Measurements from ENCODE around the gene CASZ1. TPM values are rescaled to one million over a fixed set of nuclear protein-coding genes. Genes with fewer than 3 reads are reported as not detected.

CASZ1 gene
- total and polyA plus RNA-seq, 2 donors, result 1.8 to 3.9 TPM

- DNase-seq (ENCODE audit: low read depth in 6 of 9, low spot score in 9 of 9), result no peak
- no peaks in the 10 kb centered on the region for H3K9me3 ChIP-seq (ENCODE audit: control insufficient read depth in 2 of 2, insufficient read depth in 1 of 2, low read length in 1 of 2)
- no peaks in the 10 kb centered on the region for H3K4me1 ChIP-seq (ENCODE audit: control insufficient read depth in 2 of 2, insufficient read depth in 2 of 2, low read length in 2 of 2)
- 97% methylated on average over 12 of the region's 12 CpGs for WGBS
- no peak overlapping the region for H3K27ac ChIP-seq (ENCODE audit: low read depth in 1 of 2, low read length in 1 of 2)
- no peaks in the 10 kb centered on the region for H3K36me3 ChIP-seq (ENCODE audit: control insufficient read depth in 2 of 2, insufficient read depth in 2 of 2, low read length in 1 of 2)
- peaks cover 0 to 27% of the 10 kb centered on the region in 2 donors for H3K27me3 ChIP-seq (ENCODE audit: control insufficient read depth in 2 of 2, insufficient read depth in 1 of 2, low read length in 1 of 2)
- no peak overlapping the region for H3K4me3 ChIP-seq (ENCODE audit: low read length in 2 of 2)
Measured at GRCh38 chr1:10720635-10721034, 75.8 kb downstream of the CASZ1 start.

DNA sequence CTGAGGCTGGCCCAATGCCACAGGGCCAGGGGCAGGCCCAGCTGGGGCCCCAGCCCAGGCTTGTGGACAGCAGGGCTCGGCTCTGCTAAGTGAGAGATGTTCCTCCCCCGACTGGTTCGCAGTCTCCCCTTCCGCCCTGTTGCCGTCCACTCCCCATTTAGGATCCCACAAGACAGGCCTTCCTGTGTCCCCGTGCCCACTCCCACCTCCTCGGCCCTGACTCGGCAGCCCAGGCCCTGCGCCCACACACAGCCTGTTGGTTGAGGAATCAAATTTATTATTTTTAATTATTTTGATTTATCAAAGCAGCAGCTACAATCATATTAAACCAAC is 78.4 kb downstream of the CASZ1 start:
- DNase-seq (ENCODE audit: low read depth in 6 of 9, low spot score in 9 of 9), result no peak
- Histone ChIP-seq H3K27ac (ENCODE audit: low read depth in 1 of 2, low read length in 1 of 2) (no peak overlapping the region), H3K4me1 (ENCODE audit: control insufficient read depth in 2 of 2, insufficient read depth in 2 of 2, low read length in 2 of 2) (no peaks in the 10 kb centered on the region), H3K9me3 (ENCODE audit: control insufficient read depth in 2 of 2, insufficient read depth in 1 of 2, low read length in 1 of 2) (no peaks in the 10 kb centered on the region), H3K36me3 (ENCODE audit: control insufficient read depth in 2 of 2, insufficient read depth in 2 of 2, low read length in 1 of 2) (no peaks in the 10 kb centered on the region), H3K4me3 (ENCODE audit: low read length in 2 of 2) (no peak overlapping the region), H3K27me3 (ENCODE audit: control insufficient read depth in 2 of 2, insufficient read depth in 1 of 2, low read length in 1 of 2) (peaks cover 0 to 28% of the 10 kb centered on the region in 2 donors)
- 96% methylated on average over 9 of the region's 9 CpGs for WGBS

- no peak overlapping the region for H3K4me3 ChIP-seq (ENCODE audit: low read length in 2 of 2)
- H3K36me3 ChIP-seq (ENCODE audit: control insufficient read depth in 2 of 2, insufficient read depth in 2 of 2, low read length in 1 of 2), result no peaks in the 10 kb centered on the region
- no peaks in the 10 kb centered on the region for H3K4me1 ChIP-seq (ENCODE audit: control insufficient read depth in 2 of 2, insufficient read depth in 2 of 2, low read length in 2 of 2)
- peaks cover 0 to 31% of the 10 kb centered on the region in 2 donors for H3K27me3 ChIP-seq (ENCODE audit: control insufficient read depth in 2 of 2, insufficient read depth in 1 of 2, low read length in 1 of 2)
- DNase-seq (ENCODE audit: low read depth in 6 of 9, low spot score in 9 of 9), result no peak
- H3K9me3 ChIP-seq (ENCODE audit: control insufficient read depth in 2 of 2, insufficient read depth in 1 of 2, low read length in 1 of 2), result no peaks in the 10 kb centered on the region
- H3K27ac ChIP-seq (ENCODE audit: low read depth in 1 of 2, low read length in 1 of 2), result no peak overlapping the region
- 89% methylated on average over 22 of the region's 22 CpGs for WGBS
Measured at GRCh38 chr1:10717296-10718082, 79.0 kb downstream of the CASZ1 start.

- Histone ChIP-seq H3K27ac (ENCODE audit: low read depth in 1 of 2, low read length in 1 of 2) (no peak overlapping the region), H3K27me3 (ENCODE audit: control insufficient read depth in 2 of 2, insufficient read depth in 1 of 2, low read length in 1 of 2) (peaks cover 0 to 29% of the 10 kb centered on the region in 2 donors), H3K36me3 (ENCODE audit: control insufficient read depth in 2 of 2, insufficient read depth in 2 of 2, low read length in 1 of 2) (no peaks in the 10 kb centered on the region), H3K9me3 (ENCODE audit: control insufficient read depth in 2 of 2, insufficient read depth in 1 of 2, low read length in 1 of 2) (no peaks in the 10 kb centered on the region), H3K4me1 (ENCODE audit: control insufficient read depth in 2 of 2, insufficient read depth in 2 of 2, low read length in 2 of 2) (no peaks in the 10 kb centered on the region), H3K4me3 (ENCODE audit: low read length in 2 of 2) (no peak overlapping the region)
- DNase-seq (ENCODE audit: low read depth in 6 of 9, low spot score in 9 of 9), result no peak
- WGBS, result 86% methylated on average over 10 of the region's 10 CpGs
Measured at GRCh38 chr1:10716840-10717239, 79.6 kb downstream of the CASZ1 start.

DNA sequence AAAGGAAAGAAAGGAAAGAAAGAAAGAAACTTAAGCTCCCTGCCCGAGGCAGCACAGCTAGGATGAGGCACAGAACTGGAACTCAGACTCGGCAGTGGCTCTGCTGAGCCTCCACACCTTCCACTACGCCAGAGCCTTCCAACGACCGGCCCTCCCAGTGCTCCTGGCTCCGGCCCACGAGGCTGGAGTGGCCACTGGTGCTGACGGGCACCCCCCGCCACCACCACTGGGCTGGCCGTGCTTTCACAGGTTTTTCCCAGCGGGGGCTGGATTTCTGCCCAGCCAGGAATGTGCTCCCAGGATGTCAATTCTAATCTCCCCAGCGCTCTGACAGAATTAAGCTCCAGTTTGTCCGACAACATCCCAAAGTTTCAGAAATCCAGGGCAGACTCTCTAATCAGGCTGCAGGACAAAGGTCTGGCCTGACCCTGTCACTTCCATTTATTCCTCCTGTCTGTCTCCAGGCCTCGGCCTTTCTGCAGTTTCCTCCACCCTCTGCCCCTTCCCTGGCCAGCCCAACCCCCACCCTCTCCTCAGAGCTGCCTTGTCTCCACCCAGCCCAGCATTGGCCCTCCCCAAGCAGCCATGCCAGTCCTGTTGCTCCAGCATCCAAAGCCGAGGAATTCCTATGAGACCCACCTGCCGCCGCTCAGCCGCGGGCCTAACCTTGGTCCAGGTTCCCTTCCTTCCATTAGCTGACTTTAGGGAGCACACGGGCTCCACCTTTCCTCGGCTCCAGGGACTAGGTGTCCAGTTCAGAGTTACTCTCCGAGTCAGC is 81.9 kb downstream of the CASZ1 start:
- Histone ChIP-seq H3K27me3 (ENCODE audit: control insufficient read depth in 2 of 2, insufficient read depth in 1 of 2, low read length in 1 of 2) (peaks cover 0 to 37% of the 10 kb centered on the region in 2 donors), H3K4me3 (ENCODE audit: low read length in 2 of 2) (no peak overlapping the region), H3K27ac (ENCODE audit: low read depth in 1 of 2, low read length in 1 of 2) (no peak overlapping the region), H3K4me1 (ENCODE audit: control insufficient read depth in 2 of 2, insufficient read depth in 2 of 2, low read length in 2 of 2) (no peaks in the 10 kb centered on the region), H3K9me3 (ENCODE audit: control insufficient read depth in 2 of 2, insufficient read depth in 1 of 2, low read length in 1 of 2) (no peaks in the 10 kb centered on the region), H3K36me3 (ENCODE audit: control insufficient read depth in 2 of 2, insufficient read depth in 2 of 2, low read length in 1 of 2) (no peaks in the 10 kb centered on the region)
- DNase-seq (ENCODE audit: low read depth in 6 of 9, low spot score in 9 of 9), result no peak
- WGBS, result 95% methylated on average over 22 of the region's 22 CpGs

- Histone ChIP-seq H3K9me3 (ENCODE audit: control insufficient read depth in 2 of 2, insufficient read depth in 1 of 2, low read length in 1 of 2) (no peaks in the 10 kb centered on the region), H3K4me1 (ENCODE audit: control insufficient read depth in 2 of 2, insufficient read depth in 2 of 2, low read length in 2 of 2) (no peaks in the 10 kb centered on the region), H3K36me3 (ENCODE audit: control insufficient read depth in 2 of 2, insufficient read depth in 2 of 2, low read length in 1 of 2) (no peaks in the 10 kb centered on the region), H3K27me3 (ENCODE audit: control insufficient read depth in 2 of 2, insufficient read depth in 1 of 2, low read length in 1 of 2) (peaks cover 0 to 43% of the 10 kb centered on the region in 2 donors), H3K4me3 (ENCODE audit: low read length in 2 of 2) (no peak overlapping the region), H3K27ac (ENCODE audit: low read depth in 1 of 2, low read length in 1 of 2) (no peak overlapping the region)
- DNase-seq (ENCODE audit: low read depth in 6 of 9, low spot score in 9 of 9), result no peak
- 94% methylated on average over 7 of the region's 7 CpGs for WGBS
Measured at GRCh38 chr1:10713614-10714013, 82.8 kb downstream of the CASZ1 start.

DNA sequence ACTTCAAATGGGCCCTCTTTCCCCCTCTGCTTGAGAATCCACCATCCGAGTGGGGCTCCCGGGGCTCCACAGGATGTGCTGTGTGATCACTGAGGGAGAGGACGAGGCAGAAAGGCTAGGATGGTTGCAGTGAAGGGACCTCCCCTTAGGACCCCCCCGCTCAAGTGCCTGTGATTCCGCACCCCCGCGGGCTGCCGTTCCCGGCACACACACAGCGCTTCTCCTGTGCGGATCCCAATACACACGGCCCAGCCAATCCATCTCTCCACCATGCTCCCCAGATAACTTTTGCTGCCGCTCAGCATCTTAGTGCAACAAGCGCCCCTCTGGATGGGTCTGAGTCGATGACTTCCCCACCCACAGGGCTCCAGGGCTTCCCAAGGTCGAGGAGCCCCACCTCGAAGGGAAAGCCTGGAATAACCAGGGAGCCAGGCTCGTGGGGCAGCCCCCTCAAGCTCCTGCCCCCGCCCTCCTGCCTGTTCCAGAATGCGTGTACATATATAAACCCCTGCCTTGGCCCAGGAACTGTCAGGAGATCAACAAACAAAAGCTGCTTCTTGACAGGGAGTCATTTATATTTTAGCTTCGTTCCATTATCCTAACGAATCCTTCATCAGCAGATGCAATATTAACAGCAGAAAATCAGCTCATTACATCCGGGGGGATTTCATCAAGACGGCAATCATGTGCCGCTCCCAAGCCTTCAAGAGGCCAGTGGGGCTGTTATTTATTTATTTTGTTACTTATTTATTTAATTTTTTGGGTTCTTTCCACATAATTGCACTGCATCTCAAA is 83.7 kb downstream of the CASZ1 start:
- Histone ChIP-seq H3K4me3 (ENCODE audit: low read length in 2 of 2) (no peak overlapping the region), H3K27ac (ENCODE audit: low read depth in 1 of 2, low read length in 1 of 2) (no peak overlapping the region), H3K27me3 (ENCODE audit: control insufficient read depth in 2 of 2, insufficient read depth in 1 of 2, low read length in 1 of 2) (peaks cover 0 to 45% of the 10 kb centered on the region in 2 donors), H3K36me3 (ENCODE audit: control insufficient read depth in 2 of 2, insufficient read depth in 2 of 2, low read length in 1 of 2) (no peaks in the 10 kb centered on the region), H3K9me3 (ENCODE audit: control insufficient read depth in 2 of 2, insufficient read depth in 1 of 2, low read length in 1 of 2) (no peaks in the 10 kb centered on the region), H3K4me1 (ENCODE audit: control insufficient read depth in 2 of 2, insufficient read depth in 2 of 2, low read length in 2 of 2) (no peaks in the 10 kb centered on the region)
- WGBS, result 94% methylated on average over 25 of the region's 25 CpGs
- no peak for DNase-seq (ENCODE audit: low read depth in 6 of 9, low spot score in 9 of 9)

- Histone ChIP-seq H3K9me3 (ENCODE audit: control insufficient read depth in 2 of 2, insufficient read depth in 1 of 2, low read length in 1 of 2) (no peaks in the 10 kb centered on the region), H3K27me3 (ENCODE audit: control insufficient read depth in 2 of 2, insufficient read depth in 1 of 2, low read length in 1 of 2) (peaks cover 0 to 51% of the 10 kb centered on the region in 2 donors), H3K4me1 (ENCODE audit: control insufficient read depth in 2 of 2, insufficient read depth in 2 of 2, low read length in 2 of 2) (no peaks in the 10 kb centered on the region), H3K36me3 (ENCODE audit: control insufficient read depth in 2 of 2, insufficient read depth in 2 of 2, low read length in 1 of 2) (no peaks in the 10 kb centered on the region), H3K4me3 (ENCODE audit: low read length in 2 of 2) (no peak overlapping the region), H3K27ac (ENCODE audit: low read depth in 1 of 2, low read length in 1 of 2) (no peak overlapping the region)
- no peak for DNase-seq (ENCODE audit: low read depth in 6 of 9, low spot score in 9 of 9)
- 98% methylated on average over 7 of the region's 7 CpGs for WGBS
Measured at GRCh38 chr1:10710489-10710888, 86.0 kb downstream of the CASZ1 start.

DNA sequence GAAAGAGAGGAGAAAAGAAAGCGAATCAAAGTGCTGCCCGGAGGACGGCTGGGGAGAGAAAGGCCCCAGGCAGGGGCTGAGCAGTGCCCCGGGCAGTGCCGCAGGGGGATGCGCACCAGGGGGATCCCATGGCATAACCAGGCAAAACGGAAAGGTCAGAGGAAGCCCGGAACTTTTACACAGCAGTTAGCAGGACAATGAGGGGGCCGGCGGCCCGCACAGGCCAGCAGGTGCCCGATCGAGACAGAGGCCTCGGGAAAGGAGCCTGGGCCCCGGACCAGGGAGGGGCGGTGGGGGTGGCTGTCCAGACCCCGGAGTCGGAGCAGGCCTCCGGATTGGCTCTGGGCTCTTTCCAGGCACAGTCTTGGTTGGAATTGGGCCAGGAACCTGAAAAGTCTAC is 86.8 kb downstream of the CASZ1 start:
- no peak for DNase-seq (ENCODE audit: low read depth in 6 of 9, low spot score in 9 of 9)
- WGBS, result 95% methylated on average over 19 of the region's 19 CpGs
- Histone ChIP-seq H3K27me3 (ENCODE audit: control insufficient read depth in 2 of 2, insufficient read depth in 1 of 2, low read length in 1 of 2) (peaks cover 0 to 54% of the 10 kb centered on the region in 2 donors), H3K36me3 (ENCODE audit: control insufficient read depth in 2 of 2, insufficient read depth in 2 of 2, low read length in 1 of 2) (no peaks in the 10 kb centered on the region), H3K27ac (ENCODE audit: low read depth in 1 of 2, low read length in 1 of 2) (no peak overlapping the region), H3K9me3 (ENCODE audit: control insufficient read depth in 2 of 2, insufficient read depth in 1 of 2, low read length in 1 of 2) (no peaks in the 10 kb centered on the region), H3K4me3 (ENCODE audit: low read length in 2 of 2) (no peak overlapping the region), H3K4me1 (ENCODE audit: control insufficient read depth in 2 of 2, insufficient read depth in 2 of 2, low read length in 2 of 2) (no peaks in the 10 kb centered on the region)
